Measurements from ENCODE around the gene DNASE1L1.
"Not testable (repeated sequence)": the region's sequence is repeated elsewhere in the genome, so short reads cannot be mapped to it uniquely, and the experiment has no call there.

The DNASE1L1 gene

GRCh38 chrX:154403192-154403591 is 5.9 kb downstream of the DNASE1L1 start:
- no peak for DNase-seq

DNA sequence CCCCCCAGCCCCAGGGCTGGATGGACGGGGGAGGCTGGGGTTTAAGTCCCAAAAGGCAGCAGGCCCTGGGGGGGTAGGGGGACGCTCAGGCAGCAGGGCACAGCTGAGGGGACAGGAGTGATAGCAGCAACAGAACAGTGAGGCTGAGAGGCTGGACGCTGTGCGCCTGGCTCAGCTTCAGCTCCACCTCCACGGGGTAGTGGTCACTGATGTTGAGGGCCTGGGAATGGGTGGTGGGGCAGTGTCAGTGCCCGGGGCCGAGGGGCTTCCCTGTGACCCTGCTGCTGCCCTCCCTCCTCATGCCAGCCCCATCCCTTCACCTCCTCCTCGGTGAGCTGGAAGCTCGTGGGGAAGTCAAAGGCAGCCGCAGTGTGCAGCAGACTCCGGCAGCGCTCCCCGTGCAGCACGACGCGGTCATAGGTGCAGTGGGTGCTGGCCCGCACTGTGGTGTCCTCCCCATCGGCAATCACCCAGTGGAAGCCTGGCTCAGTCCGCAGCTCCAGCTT is 6.4 kb downstream of the DNASE1L1 start:
- no peak for DNase-seq

GRCh38 chrX:154401918-154402621 is 7.0 kb downstream of the DNASE1L1 start:
- DNase-seq = no peak

GRCh38 chrX:154401045-154401799 is 7.8 kb downstream of the DNASE1L1 start:
- DNase-seq = no peak

DNA sequence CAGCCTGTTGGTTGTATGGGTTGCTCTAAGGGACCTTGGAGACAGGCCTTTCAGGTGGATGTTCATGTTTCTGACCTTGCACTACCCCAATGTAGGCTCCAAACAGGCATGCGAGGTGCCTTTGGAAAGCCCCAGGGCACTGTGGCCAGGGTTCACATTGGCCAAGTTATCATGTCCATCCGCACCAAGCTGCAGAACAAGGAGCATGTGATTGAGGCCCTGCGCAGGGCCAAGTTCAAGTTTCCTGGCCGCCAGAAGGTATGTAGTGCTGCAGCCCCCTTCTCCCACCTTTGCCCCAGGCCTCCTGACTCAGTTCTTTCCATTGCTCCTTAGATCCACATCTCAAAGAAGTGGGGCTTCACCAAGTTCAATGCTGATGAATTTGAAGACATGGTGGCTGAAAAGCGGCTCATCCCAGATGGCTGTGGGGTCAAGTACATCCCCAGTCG is 8.7 kb downstream of the DNASE1L1 start:
- not testable (repeated sequence) for DNase-seq

DNA sequence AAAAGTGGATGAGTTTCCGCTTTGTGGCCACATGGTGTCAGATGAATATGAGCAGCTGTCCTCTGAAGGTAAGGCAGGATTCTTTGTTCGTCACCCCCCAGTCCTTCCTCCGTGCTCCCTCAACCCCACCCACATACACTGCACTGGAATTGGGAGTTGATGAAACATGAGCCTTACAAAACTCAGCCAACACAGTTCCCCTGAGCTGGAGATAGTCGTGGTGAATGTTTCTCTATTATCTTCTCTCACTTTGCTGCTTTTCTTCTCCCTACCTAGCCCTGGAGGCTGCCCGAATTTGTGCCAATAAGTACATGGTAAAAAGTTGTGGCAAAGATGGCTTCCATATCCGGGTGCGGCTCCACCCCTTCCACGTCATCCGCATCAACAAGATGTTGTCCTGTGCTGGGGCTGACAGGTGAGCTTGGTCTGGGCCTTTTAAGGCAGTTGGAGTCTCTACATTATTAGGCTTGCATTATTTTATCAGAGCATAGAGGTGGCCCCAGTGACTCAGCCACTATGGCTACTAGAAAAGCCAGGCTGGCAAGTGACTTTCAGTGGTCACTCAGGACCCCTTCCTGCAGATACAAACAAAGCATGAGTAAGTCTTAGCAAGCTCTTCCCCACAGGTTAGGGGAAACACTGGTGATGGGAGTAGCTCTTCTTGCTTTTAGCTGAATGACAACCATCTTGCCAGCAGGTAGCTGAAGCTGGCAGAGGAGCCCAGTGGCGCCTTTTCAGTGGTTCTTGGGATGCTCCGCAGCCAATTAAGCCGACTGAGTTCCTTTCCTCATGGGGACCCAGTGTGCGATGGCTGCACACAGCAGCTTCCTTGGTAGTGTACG is 9.3 kb downstream of the DNASE1L1 start:
- DNase-seq = no peak

DNA sequence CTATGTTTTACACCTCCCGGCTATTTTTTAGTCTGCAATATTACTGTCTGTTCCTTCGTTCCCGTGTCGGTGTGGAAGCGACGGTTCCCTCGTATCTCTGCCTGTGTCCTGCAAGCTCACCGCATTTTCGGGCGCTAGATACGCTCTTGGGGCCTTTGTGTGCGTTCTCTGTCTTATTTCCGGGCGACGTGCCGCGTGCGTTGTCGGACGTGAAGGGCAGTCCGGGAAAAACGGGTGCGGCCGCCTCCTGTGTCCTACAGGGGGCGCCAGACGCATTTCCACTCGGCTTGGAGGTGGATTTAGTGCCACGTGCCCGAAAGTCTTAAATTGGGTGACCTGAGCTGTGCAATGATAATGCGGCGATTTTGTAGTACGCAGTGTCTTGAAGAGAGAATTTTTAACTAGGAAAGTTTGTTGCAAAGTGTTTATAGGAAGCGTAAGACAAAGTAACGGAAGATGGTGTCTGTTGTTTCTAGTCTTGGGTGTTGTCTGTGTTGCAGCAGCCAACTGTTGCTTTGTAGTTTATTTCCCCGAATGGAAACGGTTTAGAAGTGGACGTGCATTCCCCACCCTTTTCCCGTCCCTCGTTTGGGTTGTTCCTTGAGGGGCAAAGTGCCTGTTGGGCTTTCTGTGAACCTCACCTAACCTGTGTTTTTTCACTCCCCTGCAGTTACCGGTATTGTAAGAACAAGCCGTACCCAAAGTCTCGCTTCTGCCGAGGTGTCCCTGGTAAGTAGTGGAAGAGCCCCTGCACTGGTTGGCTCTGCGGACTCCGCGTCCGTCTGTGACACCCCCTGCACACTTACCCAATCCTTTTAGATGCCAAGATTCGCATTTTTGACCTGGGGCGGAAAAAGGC is 10.2 kb downstream of the DNASE1L1 start:
- no peak for DNase-seq

DNA sequence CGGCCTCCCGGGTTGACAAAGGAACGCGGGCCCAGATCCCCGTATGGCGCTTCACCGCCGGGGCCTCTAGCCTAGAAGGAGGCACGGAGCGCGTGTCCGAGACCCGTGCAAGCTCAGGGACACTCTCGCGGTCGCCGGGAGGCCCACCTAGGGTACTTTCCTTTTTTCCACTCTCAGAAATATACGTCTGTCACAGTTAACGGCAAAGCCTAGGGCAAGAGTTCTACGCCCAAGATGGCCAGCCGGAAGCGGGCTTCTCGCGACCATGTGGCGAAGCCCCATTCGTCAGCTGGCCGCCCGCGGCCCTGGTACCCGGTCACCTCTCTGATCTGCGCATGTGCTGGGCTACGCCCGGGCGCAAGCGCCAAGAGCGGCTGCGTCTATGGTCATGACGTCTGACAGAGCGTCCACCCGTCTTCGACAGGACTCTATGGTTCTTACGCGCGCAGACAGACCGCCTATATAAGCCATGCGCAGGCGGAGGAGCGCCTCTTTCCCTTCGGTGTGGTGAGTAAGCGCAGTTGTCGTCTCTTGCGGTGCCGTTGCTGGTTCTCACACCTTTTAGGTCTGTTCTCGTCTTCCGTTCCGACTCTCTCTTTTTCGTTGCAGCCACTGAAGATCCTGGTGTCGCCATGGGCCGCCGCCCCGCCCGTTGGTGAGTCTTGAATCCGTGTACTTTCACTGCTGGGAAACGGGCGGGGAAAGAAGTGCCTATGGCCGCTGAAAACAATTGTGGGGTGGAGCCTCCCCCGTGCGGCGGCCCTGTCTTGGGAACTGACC is 11.0 kb downstream of the DNASE1L1 start, which contains the start of gene RPL10:
RPL10 (plus strand) TSS at position 490 of the 780 bp plus-strand sequence; CDS start at position 633, 143 bp downstream.
- DNase-seq = peak; percentile 35

GRCh38 chrX:154396973-154397887 is 11.8 kb downstream of the DNASE1L1 start:
- no peak for DNase-seq

DNA sequence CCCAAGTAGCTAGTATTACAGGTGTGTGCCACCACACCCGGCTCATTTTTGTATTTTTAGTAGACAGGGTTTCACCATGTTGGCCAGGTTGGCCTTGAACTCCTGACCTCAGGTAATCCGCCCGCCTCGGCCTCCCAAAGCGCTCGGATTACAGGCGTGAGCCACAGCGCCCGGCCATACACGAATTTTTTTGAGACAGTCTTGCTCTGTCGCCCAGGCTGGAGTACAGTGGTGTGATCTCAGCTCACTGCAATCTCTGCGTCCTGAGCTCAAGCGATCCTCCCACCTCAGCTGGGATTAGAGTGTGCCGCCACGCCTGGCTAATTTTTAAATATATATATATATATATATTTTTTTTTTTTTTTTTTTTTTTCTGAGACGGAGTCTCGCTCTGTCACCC is 12.7 kb downstream of the DNASE1L1 start:
- DNase-seq = not testable (repeated sequence)

DNA sequence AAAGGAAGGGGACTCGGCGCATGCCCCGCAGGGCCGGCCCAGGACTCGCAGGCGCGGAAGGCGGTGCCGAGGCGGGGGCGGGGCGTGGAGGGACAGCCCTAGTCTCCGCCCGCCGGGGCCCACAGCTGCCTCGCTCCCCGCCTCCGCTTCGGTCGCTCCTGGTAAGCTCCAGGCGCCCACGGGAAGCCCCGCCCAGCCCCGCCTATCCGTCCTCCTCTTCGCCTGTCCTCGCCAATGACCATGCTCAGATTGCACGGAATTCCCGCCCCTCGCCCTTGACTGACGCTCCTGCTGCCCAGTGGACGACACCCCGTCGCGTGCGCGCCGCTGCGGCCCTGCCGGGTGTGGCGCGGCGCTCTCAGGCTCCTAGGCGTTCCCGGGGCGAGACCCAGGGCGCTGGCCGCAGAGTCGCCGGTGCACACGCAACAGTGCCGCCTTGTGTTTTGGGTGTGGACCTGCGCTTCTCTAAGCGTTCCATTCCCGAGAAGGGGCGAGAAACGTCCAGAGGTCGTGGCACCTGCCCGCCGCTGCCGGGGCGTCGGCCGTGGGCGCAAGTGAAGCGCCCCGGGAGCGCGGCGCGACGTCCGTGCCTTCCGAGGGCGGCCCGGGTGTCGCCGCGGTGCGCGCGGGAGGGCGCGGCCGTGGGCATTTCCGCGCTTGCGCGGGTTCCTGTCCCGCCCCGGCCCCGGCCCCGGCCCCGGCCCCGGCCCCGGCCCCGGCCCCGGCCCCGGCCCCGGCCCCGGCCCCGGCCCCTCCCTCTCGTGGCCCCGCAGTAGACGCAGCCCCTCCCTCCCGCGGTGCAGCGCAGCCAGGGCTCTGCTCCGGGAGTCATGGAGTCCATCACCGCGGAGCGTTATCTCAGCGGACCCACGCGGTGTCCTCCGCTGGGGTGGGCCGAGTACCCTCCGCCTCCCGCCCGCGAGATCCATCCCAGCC is 19.0 kb downstream of the DNASE1L1 start:
- not testable (repeated sequence) for DNase-seq

GRCh38 chrX:154388649-154389048 is 20.4 kb downstream of the DNASE1L1 start:
- DNase-seq = not testable (repeated sequence)

DNA sequence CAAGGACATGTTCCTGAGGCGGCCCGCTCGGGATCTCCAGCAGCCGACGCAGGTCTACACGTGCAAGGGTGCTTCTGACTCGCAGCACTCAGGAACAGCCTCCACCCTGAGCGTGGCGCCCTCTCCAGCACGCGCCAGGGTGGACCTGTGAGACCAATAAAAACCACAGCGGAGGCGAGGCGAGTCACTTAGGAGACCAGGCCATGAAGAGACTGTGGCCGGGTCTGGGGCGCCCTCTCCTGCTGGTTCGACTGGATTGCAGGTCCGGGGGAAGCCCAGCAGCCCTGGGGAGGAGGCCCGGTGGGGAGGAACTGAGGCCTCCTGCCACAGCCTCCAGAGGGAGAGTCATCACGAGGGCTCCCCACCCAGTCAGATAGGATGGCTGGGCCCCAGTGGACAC is 21.0 kb downstream of the DNASE1L1 start:
- not testable (repeated sequence) for DNase-seq

DNA sequence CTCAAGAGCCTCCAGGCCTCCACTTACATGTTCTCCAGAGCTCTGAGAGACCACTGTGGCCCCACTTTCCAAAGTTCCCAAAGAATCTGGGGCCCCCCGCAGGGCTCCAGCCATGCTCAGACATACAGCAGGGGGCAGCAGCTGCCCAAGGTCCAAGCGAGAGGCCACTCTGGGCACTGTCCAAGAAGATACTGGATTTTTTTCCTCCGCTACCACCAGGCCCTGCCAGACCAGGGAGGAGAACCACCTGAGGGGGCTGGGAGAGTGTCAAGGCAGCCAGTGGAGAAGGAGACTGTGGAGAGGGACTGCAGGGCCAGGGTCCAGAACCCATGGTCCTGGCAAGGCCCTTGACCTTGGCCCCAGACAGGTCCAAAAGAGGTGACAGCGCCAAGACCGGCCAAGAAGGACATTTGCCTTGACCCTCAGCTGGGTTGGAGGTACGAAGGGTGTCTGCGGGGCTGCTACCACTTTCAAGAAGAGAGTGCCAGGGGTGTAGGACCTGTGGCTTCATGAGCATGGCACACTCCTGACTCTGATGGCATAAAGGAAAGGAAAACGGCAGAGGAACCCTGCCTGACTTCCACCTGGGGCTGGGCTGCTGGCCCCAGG is 24.7 kb downstream of the DNASE1L1 start:
- DNase-seq = no peak

GRCh38 chrX:154383359-154384283 is 25.4 kb downstream of the DNASE1L1 start:
- DNase-seq = no peak

GRCh38 chrX:154382483-154383069 is 26.5 kb downstream of the DNASE1L1 start:
- no peak for DNase-seq

DNA sequence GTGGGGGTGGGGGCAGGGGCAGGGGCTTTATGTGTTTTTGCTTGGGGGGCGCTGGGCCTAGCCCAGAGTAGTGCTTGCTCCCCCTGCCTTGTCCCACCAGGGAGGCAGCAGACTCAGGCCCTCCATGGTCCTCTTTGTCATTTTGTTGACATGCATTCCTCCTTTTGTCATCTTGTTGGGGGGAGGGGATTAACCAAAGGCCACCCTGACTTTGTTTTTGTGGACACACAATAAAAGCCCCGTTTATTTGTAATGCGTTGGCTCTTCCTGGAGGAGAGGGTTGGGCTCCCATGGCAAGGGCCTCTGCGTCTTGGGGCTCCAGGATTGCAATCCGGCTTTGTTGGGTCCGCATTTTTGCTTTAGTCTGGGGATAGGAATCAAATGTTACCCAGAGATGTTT is 27.8 kb downstream of the DNASE1L1 start:
- DNase-seq = no peak

All from NCI-H2081 treated with DMSO at 0.1 percent for 48 hours (cell line).